CD4-positive, CD25-positive, alpha-beta regulatory T cell (primary cell): Measurements from ENCODE around the gene OR51E1. TPM values are rescaled to one million over a fixed set of nuclear protein-coding genes. Genes with fewer than 3 reads are reported as not detected.

ENCODE experiments used
- ATAC-seq, 2 donors: fragments of 150-1000 bp; cut with Tn5 transposase; one replicate each; pipeline ENCODE4 v1.10.0; 2021; ENCODE audit warnings: low read depth in 2 of 2, moderate number of reproducible peaks in 2 of 2, moderate library complexity in 1 of 2
- DNase-seq, 3 donors: peaks; one replicate each; pipeline versions ENCODE4 v3.0.0 to v3.0.0-alpha.2; 2012 to 2022; ENCODE audit warnings: mixed read lengths in 1 of 3
- H3K27ac ChIP-seq: one replicate; pipeline ENCODE4 v1.7.0; 2013; ENCODE audit warnings: mild to moderate bottlenecking, low read length; ENCODE audit not compliant: insufficient read depth, poor library complexity, severe bottlenecking
- H3K27me3 ChIP-seq: one replicate; pipeline ENCODE4 v1.7.0; 2013; ENCODE audit warnings: low read length; ENCODE audit not compliant: control insufficient read depth, insufficient read depth
- H3K36me3 ChIP-seq: one replicate; pipeline ENCODE4 v1.7.0; 2013; ENCODE audit warnings: mild to moderate bottlenecking, low read length, moderate library complexity; ENCODE audit not compliant: control insufficient read depth, insufficient read depth
- H3K4me1 ChIP-seq: 2 replicates; pipeline ENCODE4 v1.7.0; 2013; ENCODE audit warnings: mild to moderate bottlenecking, low read length; ENCODE audit not compliant: insufficient read depth, control insufficient read depth, poor library complexity, severe bottlenecking
- H3K4me3 ChIP-seq: one replicate; pipeline ENCODE4 v1.7.0; 2013; ENCODE audit warnings: low read depth, mild to moderate bottlenecking, low read length, moderate library complexity
- H3K9me3 ChIP-seq, 2 experiments: 1 replicate in 1 of 2; 2 replicates in 1 of 2; pipeline ENCODE4 v1.7.0; 2013; ENCODE audit warnings: low read length in 2 of 2, mild to moderate bottlenecking in 1 of 2, moderate library complexity in 1 of 2; ENCODE audit not compliant: control insufficient read depth in 2 of 2
- H3K27ac Mint-ChIP-seq, 3 donors: one replicate each; pipeline ENCODE4 v1.8.0; 2020 to 2022; ENCODE audit warnings: mild to moderate bottlenecking in 3 of 3, mixed read lengths in 3 of 3, moderate library complexity in 2 of 3
- H3K27me3 Mint-ChIP-seq: one replicate; pipeline ENCODE4 v1.8.0; 2022; ENCODE audit warnings: mild to moderate bottlenecking, mixed read lengths
- H3K36me3 Mint-ChIP-seq: one replicate; pipeline ENCODE4 v1.8.0; 2020; ENCODE audit warnings: mixed read lengths
- H3K4me1 Mint-ChIP-seq, 4 donors: one replicate each; pipeline ENCODE4 v1.8.0; 2020 to 2022; ENCODE audit warnings: mixed read lengths in 4 of 4, mild to moderate bottlenecking in 1 of 4
- H3K4me3 Mint-ChIP-seq, 4 donors: one replicate each; pipeline ENCODE4 v1.8.0; 2020 to 2022; ENCODE audit warnings: mild to moderate bottlenecking in 4 of 4, mixed read lengths in 4 of 4, moderate library complexity in 3 of 4
- H3K9me3 Mint-ChIP-seq, 7 donors: one replicate each; pipeline ENCODE4 v1.8.0; 2020 to 2022; ENCODE audit warnings: mixed read lengths in 7 of 7, mild to moderate bottlenecking in 3 of 7, moderate library complexity in 2 of 7
- polyA plus RNA-seq, 4 donors: library from polyadenylated mRNA; unstranded; fragments of 300-500 nt; fragmentation: Illumina TruSeq; gene quantifications; one replicate each; pipeline ENCODE4 v1.2.3, GENCODE V29; 2021
- total RNA-seq: library from RNA; stranded (reverse); gene quantifications from one replicate; pipeline ENCODE4 v1.2.3, GENCODE V29; 2022

OR51E1 gene
- total and polyA plus RNA-seq, 5 donors from 2014 or later: not detected

GRCh38 chr11:4611986-4612385 is 31.8 kb upstream of the OR51E1 start:
- Mint-ChIP-seq H3K4me3 (no peak overlapping the region), H3K4me1 (peaks cover 12 to 36% (median 30%) of the 10 kb centered on the region in 4 donors), H3K9me3 (peaks cover 0 to 1% (median 0%) of the 10 kb centered on the region in 7 donors), H3K27me3 (peaks cover 7% of the 10 kb centered on the region), H3K27ac (no peak overlapping the region), H3K36me3 (no peaks in the 10 kb centered on the region)
- Histone ChIP-seq H3K27me3 (peaks cover 7% of the 10 kb centered on the region), H3K27ac (no peak overlapping the region), H3K4me3 (no peak overlapping the region), H3K4me1 (peaks cover 21% of the 10 kb centered on the region), H3K36me3 (no peaks in the 10 kb centered on the region), H3K9me3 (no peaks in the 10 kb centered on the region)
- ATAC-seq: no peak
- no peak for DNase-seq

DNA sequence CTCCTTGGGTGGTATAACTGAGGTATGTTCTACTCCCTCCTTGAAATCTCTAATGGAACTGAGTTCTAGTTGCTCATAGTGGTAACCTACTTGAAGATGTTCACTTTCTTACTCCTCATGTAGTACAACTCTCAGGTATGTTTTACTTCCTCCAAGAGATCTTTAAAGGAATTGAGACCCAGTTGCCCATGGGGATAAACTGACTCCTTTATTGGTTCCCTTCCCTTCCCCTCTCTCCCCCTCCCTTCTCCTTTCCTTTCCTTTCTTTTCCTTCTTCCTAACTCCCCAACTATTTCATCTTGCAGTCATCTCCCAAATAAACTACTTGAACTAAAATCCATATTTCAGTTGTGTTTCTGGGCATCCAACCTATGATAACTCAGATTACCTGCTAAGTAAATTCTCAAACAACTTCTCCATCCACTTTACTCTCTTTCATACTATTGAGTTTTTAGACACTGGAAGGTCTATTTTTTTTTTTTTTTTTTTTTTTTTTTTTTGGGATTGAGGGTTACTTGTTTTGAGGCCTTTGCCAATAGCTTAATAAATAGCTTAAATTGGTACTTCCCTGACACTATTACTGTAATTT is 27.8 kb upstream of the OR51E1 start:
- Mint-ChIP-seq H3K36me3 (no peaks in the 10 kb centered on the region), H3K27me3 (peaks cover 7% of the 10 kb centered on the region), H3K9me3 (peaks cover 0 to 1% (median 0%) of the 10 kb centered on the region in 7 donors), H3K27ac (no peak overlapping the region), H3K4me3 (no peak overlapping the region), H3K4me1 (no peaks in the 10 kb centered on the region)
- H3K4me1 ChIP-seq: no peaks in the 10 kb centered on the region
- no peak for DNase-seq
- no peak overlapping the region for H3K4me3 ChIP-seq
- H3K27me3 ChIP-seq: peaks cover 13% of the 10 kb centered on the region
- H3K27ac ChIP-seq: no peak overlapping the region
- no peaks in the 10 kb centered on the region for H3K36me3 ChIP-seq
- H3K9me3 ChIP-seq: no peaks in the 10 kb centered on the region
- ATAC-seq: no peak

GRCh38 chr11:4619514-4619913 is 24.3 kb upstream of the OR51E1 start:
- Mint-ChIP-seq H3K27ac (no peak overlapping the region), H3K9me3 (no peaks in the 10 kb centered on the region), H3K36me3 (no peaks in the 10 kb centered on the region), H3K4me3 (no peak overlapping the region), H3K4me1 (no peaks in the 10 kb centered on the region), H3K27me3 (peaks cover 14% of the 10 kb centered on the region)
- H3K4me1 ChIP-seq: no peaks in the 10 kb centered on the region
- DNase-seq: no peak
- H3K4me3 ChIP-seq: no peak overlapping the region
- peaks cover 16% of the 10 kb centered on the region for H3K27me3 ChIP-seq
- H3K27ac ChIP-seq: no peak overlapping the region
- no peak for ATAC-seq
- no peaks in the 10 kb centered on the region for H3K9me3 ChIP-seq
- no peaks in the 10 kb centered on the region for H3K36me3 ChIP-seq

DNA sequence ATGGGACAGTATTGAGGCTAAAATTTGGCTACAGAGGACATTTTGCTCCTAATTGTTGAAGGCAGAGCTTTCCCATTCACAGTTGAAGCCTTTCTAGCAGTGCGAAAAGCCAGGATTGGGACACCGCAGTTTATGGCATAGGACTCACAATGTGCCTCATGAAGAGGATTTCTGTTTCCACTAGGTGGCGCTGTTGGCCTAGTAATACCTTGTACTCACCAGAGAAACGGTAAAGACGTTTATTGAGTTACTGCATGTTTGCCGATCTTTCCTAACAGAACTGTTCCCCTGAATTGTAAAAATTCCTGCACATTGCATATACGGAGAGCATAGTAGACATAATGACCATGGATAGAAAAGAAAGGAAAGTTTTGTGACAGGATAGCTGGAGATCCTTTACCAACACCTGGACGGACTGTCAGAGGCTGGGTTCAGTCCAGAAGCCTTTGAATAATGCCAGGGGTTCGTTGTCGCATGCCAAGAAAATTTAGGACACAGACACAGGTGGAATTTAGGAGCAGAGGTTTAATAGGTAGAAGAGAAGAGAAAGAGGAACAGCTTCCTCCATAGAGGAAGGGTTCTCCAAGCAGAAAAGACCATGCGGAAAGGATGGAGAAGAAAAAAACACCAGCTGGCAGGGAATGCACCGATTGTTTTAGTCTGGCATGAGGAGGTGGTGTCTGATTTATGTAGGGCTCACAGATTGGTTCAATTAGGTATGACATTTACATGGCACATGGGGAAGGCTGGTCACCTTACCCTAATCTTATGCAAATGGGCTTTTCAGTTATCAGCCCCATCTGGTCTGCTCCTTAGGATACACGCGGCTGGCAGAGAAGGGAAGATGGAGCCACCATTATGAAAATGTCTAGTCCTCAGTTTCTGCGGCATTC is 17.3 kb upstream of the OR51E1 start:
- Mint-ChIP-seq H3K4me3 (no peak overlapping the region), H3K27ac (no peak overlapping the region), H3K4me1 (no peaks in the 10 kb centered on the region), H3K9me3 (peaks cover 1 to 12% (median 7%) of the 10 kb centered on the region in 7 donors), H3K27me3 (peaks cover 31% of the 10 kb centered on the region), H3K36me3 (no peaks in the 10 kb centered on the region)
- peak; percentile 9 to 69 (median 19) for DNase-seq
- H3K4me3 ChIP-seq: no peak overlapping the region
- no peaks in the 10 kb centered on the region for H3K4me1 ChIP-seq
- H3K27ac ChIP-seq: no peak overlapping the region
- no peak for ATAC-seq
- H3K27me3 ChIP-seq: peaks cover 11% of the 10 kb centered on the region
- H3K36me3 ChIP-seq: no peaks in the 10 kb centered on the region
- H3K9me3 ChIP-seq: peaks cover 8 to 14% of the 10 kb centered on the region in 2 experiments

DNA sequence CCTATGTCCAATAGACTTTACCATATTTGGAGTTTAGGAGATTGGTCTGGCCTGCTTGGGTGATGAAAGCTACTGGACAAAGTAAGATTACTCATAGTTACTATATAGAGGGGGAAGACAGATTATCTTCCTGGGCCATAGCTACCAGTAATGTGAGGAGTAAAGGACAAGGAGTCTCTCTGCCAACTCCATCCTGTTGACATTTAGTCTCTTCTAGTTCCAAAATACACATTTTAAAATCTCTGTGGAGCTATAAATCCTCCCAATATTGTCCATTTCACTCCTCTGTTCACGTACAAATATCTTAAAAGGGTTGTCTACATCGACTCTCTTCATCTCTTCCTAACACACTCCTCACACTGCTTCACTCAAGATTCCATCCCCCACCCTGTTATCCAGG is 7.6 kb upstream of the OR51E1 start:
- no peaks in the 10 kb centered on the region for H3K36me3 Mint-ChIP-seq
- no peak overlapping the region for H3K27ac Mint-ChIP-seq
- H3K9me3 Mint-ChIP-seq: peaks cover 0 to under 1% (median 0%) of the 10 kb centered on the region in 7 donors
- Histone ChIP-seq H3K27ac (no peak overlapping the region), H3K4me1 (peaks cover 5% of the 10 kb centered on the region), H3K27me3 (peaks cover 4% of the 10 kb centered on the region), H3K4me3 (no peak overlapping the region), H3K9me3 (no peaks in the 10 kb centered on the region), H3K36me3 (no peaks in the 10 kb centered on the region)
- no peak overlapping the region for H3K4me3 Mint-ChIP-seq
- peaks cover 11% of the 10 kb centered on the region for H3K27me3 Mint-ChIP-seq
- DNase-seq (no peak), ATAC-seq (no peak)
- H3K4me1 Mint-ChIP-seq: peaks cover 0 to 3% (median 0%) of the 10 kb centered on the region in 4 donors

DNA sequence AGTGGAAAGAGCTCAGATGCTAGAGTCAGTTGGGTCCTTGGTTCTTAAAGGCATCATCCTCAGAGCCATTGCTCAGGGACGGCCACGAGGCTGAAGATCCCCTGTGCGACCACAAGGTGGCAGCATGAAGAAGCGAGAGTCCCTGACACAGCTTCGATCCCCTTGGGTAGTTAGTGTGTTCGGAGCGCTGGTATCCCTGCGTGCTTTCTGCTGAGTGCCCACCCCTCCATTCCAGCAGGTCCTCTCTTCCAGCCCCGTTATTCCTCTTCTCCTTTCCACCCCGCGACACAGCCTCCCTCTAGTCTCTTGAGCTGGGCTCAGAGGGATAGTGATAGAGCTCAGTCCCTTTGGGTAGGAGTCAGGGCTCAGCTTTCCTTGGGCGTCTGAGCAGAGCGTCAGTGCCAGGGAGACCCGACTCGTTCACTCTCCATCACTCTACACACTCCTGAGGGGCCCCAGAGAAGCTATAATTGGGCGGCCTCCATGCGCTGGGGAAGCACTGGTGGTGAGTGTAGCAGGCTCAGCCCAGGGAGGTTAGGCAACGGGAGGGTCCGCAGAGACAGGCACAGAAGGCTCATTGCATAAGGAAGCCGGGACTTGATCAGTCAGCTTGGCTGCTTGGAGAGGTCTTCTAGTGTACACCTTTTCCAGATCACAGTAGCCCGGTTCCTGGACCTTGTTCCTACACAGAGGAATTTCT is 6.7 kb upstream of the OR51E1 start, which contains the start of gene OR51D1:
TSS of gene OR51D1 (plus strand) at position 516 of the 700 bp plus-strand sequence. CDS start 2,314 bp downstream, outside the sequence.
- Mint-ChIP-seq H3K4me1 (peaks cover 0 to 3% (median 0%) of the 10 kb centered on the region in 4 donors), H3K27ac (no peak within 1 kb of the TSS), H3K4me3 (no peak within 1 kb of the TSS), H3K36me3 (no peaks in the 10 kb centered on the region), H3K27me3 (peaks cover 2% of the 10 kb centered on the region), H3K9me3 (no peaks in the 10 kb centered on the region)
- DNase-seq (peak; percentile 44 to 64 (median 54)), ATAC-seq (peak; percentile 78 to 80)
- Histone ChIP-seq H3K4me1 (peaks cover 5% of the 10 kb centered on the region), H3K9me3 (no peaks in the 10 kb centered on the region), H3K27ac (no peak within 1 kb of the TSS), H3K4me3 (peak within 1 kb of the TSS; percentile 33), H3K27me3 (peaks cover 4% of the 10 kb centered on the region), H3K36me3 (no peaks in the 10 kb centered on the region)

GRCh38 chr11:4637662-4638047 is 6.1 kb upstream of the OR51E1 start:
- no peak overlapping the region for H3K27ac ChIP-seq
- ATAC-seq (no peak), DNase-seq (no peak)
- H3K36me3 ChIP-seq: no peaks in the 10 kb centered on the region
- H3K27ac Mint-ChIP-seq: no peak overlapping the region
- H3K9me3 ChIP-seq: no peaks in the 10 kb centered on the region
- peaks cover 4% of the 10 kb centered on the region for H3K27me3 ChIP-seq
- no peaks in the 10 kb centered on the region for H3K9me3 Mint-ChIP-seq
- H3K4me3 ChIP-seq: no peak overlapping the region
- H3K4me1 ChIP-seq: peaks cover 5% of the 10 kb centered on the region
- peaks cover 0 to 3% (median 0%) of the 10 kb centered on the region in 4 donors for H3K4me1 Mint-ChIP-seq
- no peaks in the 10 kb centered on the region for H3K27me3 Mint-ChIP-seq
- H3K36me3 Mint-ChIP-seq: no peaks in the 10 kb centered on the region
- no peak overlapping the region for H3K4me3 Mint-ChIP-seq
